HepG2 (cell line): ENCODE data around the gene SLC6A9. TPM values are rescaled to one million over a fixed set of nuclear protein-coding genes. Genes with fewer than 3 reads are reported as not detected.

ENCODE experiments used
- AKAP8 ChIP-seq: sonication (generic); formaldehyde crosslinking; IDR thresholded peaks from 2 replicates; pipeline ENCODE4 v1.5.1; 2020; ENCODE audit warnings: mild to moderate bottlenecking, missing genetic modification reagents
- BHLHE40 ChIP-seq: IDR thresholded peaks from 2 replicates; pipeline ENCODE4 v1.6.1; 2011; ENCODE audit warnings: low read length, improper control_type of control experiment
- CENPX ChIP-seq: sonication (generic); formaldehyde crosslinking; IDR thresholded peaks from 2 replicates; pipeline ENCODE4 v1.9.0; 2021; ENCODE audit warnings: mild to moderate bottlenecking, missing genetic modification reagents, moderate library complexity
- DMAP1 ChIP-seq: IDR thresholded peaks from 2 replicates; pipeline ENCODE4 v1.6.1; 2016
- EEA1 ChIP-seq: sonication (generic); formaldehyde crosslinking; IDR thresholded peaks from 2 replicates; pipeline ENCODE4 v1.5.1; 2020; ENCODE audit warnings: mild to moderate bottlenecking, missing genetic modification reagents, borderline replicate concordance
- MAF1 ChIP-seq: sonication (generic); formaldehyde crosslinking; IDR thresholded peaks from 2 replicates; pipeline ENCODE4 v1.5.0; 2020; ENCODE audit warnings: missing genetic modification reagents, borderline replicate concordance
- MBD4 ChIP-seq: IDR thresholded peaks from 2 replicates; pipeline ENCODE4 v1.6.1; 2012; ENCODE audit warnings: low read length, inconsistent platforms, borderline replicate concordance
- MIER3 ChIP-seq: IDR thresholded peaks from 2 replicates; pipeline ENCODE4 v1.6.1; 2016; ENCODE audit warnings: missing compliant biosample characterization, borderline replicate concordance
- PHF8 ChIP-seq: sonication (generic); formaldehyde crosslinking; IDR thresholded peaks from 2 replicates; pipeline ENCODE4 v1.5.0; 2020; ENCODE audit warnings: missing genetic modification reagents
- SALL2 ChIP-seq: sonication (generic); formaldehyde crosslinking; IDR thresholded peaks from 2 replicates; pipeline ENCODE4 v1.8.1; 2023; ENCODE audit warnings: mild to moderate bottlenecking, missing genetic modification reagents, inconsistent platforms
- SATB2 ChIP-seq: sonication (generic); formaldehyde crosslinking; IDR thresholded peaks from 2 replicates; pipeline ENCODE4 v1.5.0; 2020; ENCODE audit warnings: missing genetic modification reagents
- STAG1 ChIP-seq: sonication (generic); formaldehyde crosslinking; IDR thresholded peaks from 2 replicates; pipeline ENCODE4 v1.4.0; 2020; ENCODE audit warnings: missing genetic modification reagents
- XRCC5 ChIP-seq: fragments of 200-400 bp; formaldehyde crosslinking; optimal IDR thresholded peaks from 2 replicates; pipeline ENCODE3; 2017; ENCODE audit warnings: mild to moderate bottlenecking, low read length
- ZNF232 ChIP-seq: sonication (generic); formaldehyde crosslinking; IDR thresholded peaks from 2 replicates; pipeline ENCODE4 v1.4.0; 2020; ENCODE audit warnings: missing genetic modification reagents, borderline replicate concordance
- ZNF30 ChIP-seq: sonication (generic); formaldehyde crosslinking; IDR thresholded peaks from 2 replicates; pipeline ENCODE4 v1.5.0; 2020; ENCODE audit warnings: mild to moderate bottlenecking, missing genetic modification reagents
- ZNF44 ChIP-seq: sonication (generic); formaldehyde crosslinking; IDR thresholded peaks from 2 replicates; pipeline ENCODE4 v1.5.1; 2020; ENCODE audit warnings: mild to moderate bottlenecking, missing genetic modification reagents
- ZNF574 ChIP-seq: sonication (generic); formaldehyde crosslinking; IDR thresholded peaks from 2 replicates; pipeline ENCODE4 v1.4.0; 2020; ENCODE audit warnings: missing genetic modification reagents
- ZNF652 ChIP-seq: IDR thresholded peaks from 2 replicates; pipeline ENCODE4 v1.6.1; 2016; ENCODE audit warnings: low read depth, borderline replicate concordance
- ZSCAN20 ChIP-seq: sonication (generic); formaldehyde crosslinking; IDR thresholded peaks from 2 replicates; pipeline ENCODE4 v1.4.0; 2020; ENCODE audit warnings: missing genetic modification reagents, mild to moderate bottlenecking, borderline replicate concordance
- polyA plus RNA-seq, 8 experiments: library from polyadenylated mRNA; depleted of rRNA in 3 of 8; stranded (reverse) in 7 of 8; unstranded in 1 of 8; fragments of >200 nt; fragmentation: Illumina TruSeq in 4 of 8; extraction: Trizol in 4 of 8; gene quantifications; 2 replicates each; pipeline versions ENCODE4 v1.2.1 to v1.2.3, GENCODE V29; 2011 to 2016; ENCODE audit warnings: low read depth in 4 of 8, missing spikeins in 1 of 8, mixed read lengths in 1 of 8; ENCODE audit not compliant: insufficient read depth in 1 of 8
- total RNA-seq, 5 experiments: library from RNA; depleted of rRNA; stranded (reverse); fragments of >200 nt; fragmentation: Illumina TruSeq; extraction: Trizol; gene quantifications; 2 replicates each; pipeline ENCODE4 v1.2.3, GENCODE V29; 2016; ENCODE audit warnings: low read depth in 1 of 5
- TF ChIP-seq, protein P1 (sequence below): sonication (generic); formaldehyde crosslinking; IDR thresholded peaks from 2 replicates; pipeline ENCODE4 v1.8.1; 2022; ENCODE audit warnings: mild to moderate bottlenecking, missing genetic modification reagents
- TF ChIP-seq, protein P2 (sequence below): IDR thresholded peaks from 2 replicates; pipeline ENCODE4 v1.6.1; 2016; ENCODE audit warnings: low read depth, borderline replicate concordance
- TF ChIP-seq, protein P3 (sequence below): sonication (generic); formaldehyde crosslinking; IDR thresholded peaks from 2 replicates; pipeline ENCODE4 v1.9.0; 2022; ENCODE audit warnings: missing genetic modification reagents, mild to moderate bottlenecking, borderline replicate concordance
- TF ChIP-seq, protein P4 (sequence below): sonication (generic); formaldehyde crosslinking; IDR thresholded peaks from 2 replicates; pipeline ENCODE4 v1.5.1; 2020; ENCODE audit warnings: mild to moderate bottlenecking, missing genetic modification reagents, moderate library complexity

The SLC6A9 gene
- total and polyA plus RNA-seq, 2 of the 13 experiments (the other 11 are each of a cell fraction or from before 2014, with no cell fraction given) = 8.5 to 9.9 TPM

GRCh38 chr1:43994794-43995790 lies 36.2 kb downstream of the SLC6A9 start (continued):
- TF ChIP-seq, protein P1, sequence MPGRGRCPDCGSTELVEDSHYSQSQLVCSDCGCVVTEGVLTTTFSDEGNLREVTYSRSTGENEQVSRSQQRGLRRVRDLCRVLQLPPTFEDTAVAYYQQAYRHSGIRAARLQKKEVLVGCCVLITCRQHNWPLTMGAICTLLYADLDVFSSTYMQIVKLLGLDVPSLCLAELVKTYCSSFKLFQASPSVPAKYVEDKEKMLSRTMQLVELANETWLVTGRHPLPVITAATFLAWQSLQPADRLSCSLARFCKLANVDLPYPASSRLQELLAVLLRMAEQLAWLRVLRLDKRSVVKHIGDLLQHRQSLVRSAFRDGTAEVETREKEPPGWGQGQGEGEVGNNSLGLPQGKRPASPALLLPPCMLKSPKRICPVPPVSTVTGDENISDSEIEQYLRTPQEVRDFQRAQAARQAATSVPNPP (CRISPR knock-in tag) = no peak
- TF ChIP-seq, protein P2, sequence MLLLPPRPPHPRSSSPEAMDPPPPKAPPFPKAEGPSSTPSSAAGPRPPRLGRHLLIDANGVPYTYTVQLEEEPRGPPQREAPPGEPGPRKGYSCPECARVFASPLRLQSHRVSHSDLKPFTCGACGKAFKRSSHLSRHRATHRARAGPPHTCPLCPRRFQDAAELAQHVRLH (CRISPR knock-in tag) = 0 out of 2 replicates have a peak, but pooled peaks have one; percentile 20
- TF ChIP-seq MIER3 = no peak
- TF ChIP-seq ZNF652 (CRISPR knock-in tag) = no peak
- TF ChIP-seq, protein P3, sequence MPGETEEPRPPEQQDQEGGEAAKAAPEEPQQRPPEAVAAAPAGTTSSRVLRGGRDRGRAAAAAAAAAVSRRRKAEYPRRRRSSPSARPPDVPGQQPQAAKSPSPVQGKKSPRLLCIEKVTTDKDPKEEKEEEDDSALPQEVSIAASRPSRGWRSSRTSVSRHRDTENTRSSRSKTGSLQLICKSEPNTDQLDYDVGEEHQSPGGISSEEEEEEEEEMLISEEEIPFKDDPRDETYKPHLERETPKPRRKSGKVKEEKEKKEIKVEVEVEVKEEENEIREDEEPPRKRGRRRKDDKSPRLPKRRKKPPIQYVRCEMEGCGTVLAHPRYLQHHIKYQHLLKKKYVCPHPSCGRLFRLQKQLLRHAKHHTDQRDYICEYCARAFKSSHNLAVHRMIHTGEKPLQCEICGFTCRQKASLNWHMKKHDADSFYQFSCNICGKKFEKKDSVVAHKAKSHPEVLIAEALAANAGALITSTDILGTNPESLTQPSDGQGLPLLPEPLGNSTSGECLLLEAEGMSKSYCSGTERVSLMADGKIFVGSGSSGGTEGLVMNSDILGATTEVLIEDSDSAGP (CRISPR knock-in tag) = peak; percentile 7; the same call in 1 of the 2 replicates
- TF ChIP-seq BHLHE40 = no peak
- no peak for TF ChIP-seq MBD4
- TF ChIP-seq, protein P4, sequence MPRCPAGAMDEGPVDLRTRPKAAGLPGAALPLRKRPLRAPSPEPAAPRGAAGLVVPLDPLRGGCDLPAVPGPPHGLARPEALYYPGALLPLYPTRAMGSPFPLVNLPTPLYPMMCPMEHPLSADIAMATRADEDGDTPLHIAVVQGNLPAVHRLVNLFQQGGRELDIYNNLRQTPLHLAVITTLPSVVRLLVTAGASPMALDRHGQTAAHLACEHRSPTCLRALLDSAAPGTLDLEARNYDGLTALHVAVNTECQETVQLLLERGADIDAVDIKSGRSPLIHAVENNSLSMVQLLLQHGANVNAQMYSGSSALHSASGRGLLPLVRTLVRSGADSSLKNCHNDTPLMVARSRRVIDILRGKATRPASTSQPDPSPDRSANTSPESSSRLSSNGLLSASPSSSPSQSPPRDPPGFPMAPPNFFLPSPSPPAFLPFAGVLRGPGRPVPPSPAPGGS (CRISPR knock-in tag) = no peak
- peak; percentile 32; the same call in 1 of the 2 replicates for TF ChIP-seq ZNF574 (CRISPR knock-in tag)
- TF ChIP-seq AKAP8 (CRISPR knock-in tag) = no peak
- peak; percentile 74 for TF ChIP-seq XRCC5
- no peak for TF ChIP-seq PHF8
- TF ChIP-seq STAG1 (CRISPR knock-in tag) = peak; percentile 73
- no peak for TF ChIP-seq ZSCAN20 (CRISPR knock-in tag)
- TF ChIP-seq SATB2 (CRISPR knock-in tag) = no peak
- TF ChIP-seq CENPX = no peak
- TF ChIP-seq ZNF30 = no peak
- TF ChIP-seq SALL2 (CRISPR knock-in tag) = no peak
- no peak for TF ChIP-seq EEA1 (CRISPR knock-in tag)
- no peak for TF ChIP-seq MAF1
- no peak for TF ChIP-seq DMAP1 (CRISPR knock-in tag)
- TF ChIP-seq ZNF44 (CRISPR knock-in tag) = no peak
- TF ChIP-seq ZNF232 (CRISPR knock-in tag) = no peak
